CD4-positive, CD25-positive, alpha-beta regulatory T cell (primary cell): Measurements from ENCODE around the gene FTSJ1. TPM values are rescaled to one million over a fixed set of nuclear protein-coding genes. Genes with fewer than 3 reads are reported as not detected.

ENCODE experiments used
- ATAC-seq, 2 donors: fragments of 150-1000 bp; cut with Tn5 transposase; one replicate each; pipeline ENCODE4 v1.10.0; 2021; ENCODE audit warnings: low read depth in 2 of 2, moderate number of reproducible peaks in 2 of 2, moderate library complexity in 1 of 2
- DNase-seq, 3 donors: peaks; one replicate each; pipeline versions ENCODE4 v3.0.0 to v3.0.0-alpha.2; 2012 to 2022; ENCODE audit warnings: mixed read lengths in 1 of 3
- H3K27ac ChIP-seq: one replicate; pipeline ENCODE4 v1.7.0; 2013; ENCODE audit warnings: mild to moderate bottlenecking, low read length; ENCODE audit not compliant: insufficient read depth, poor library complexity, severe bottlenecking
- H3K27me3 ChIP-seq: one replicate; pipeline ENCODE4 v1.7.0; 2013; ENCODE audit warnings: low read length; ENCODE audit not compliant: control insufficient read depth, insufficient read depth
- H3K36me3 ChIP-seq: one replicate; pipeline ENCODE4 v1.7.0; 2013; ENCODE audit warnings: mild to moderate bottlenecking, low read length, moderate library complexity; ENCODE audit not compliant: control insufficient read depth, insufficient read depth
- H3K4me1 ChIP-seq: 2 replicates; pipeline ENCODE4 v1.7.0; 2013; ENCODE audit warnings: mild to moderate bottlenecking, low read length; ENCODE audit not compliant: insufficient read depth, control insufficient read depth, poor library complexity, severe bottlenecking
- H3K4me3 ChIP-seq: one replicate; pipeline ENCODE4 v1.7.0; 2013; ENCODE audit warnings: low read depth, mild to moderate bottlenecking, low read length, moderate library complexity
- H3K9me3 ChIP-seq, 2 experiments: 1 replicate in 1 of 2; 2 replicates in 1 of 2; pipeline ENCODE4 v1.7.0; 2013; ENCODE audit warnings: low read length in 2 of 2, mild to moderate bottlenecking in 1 of 2, moderate library complexity in 1 of 2; ENCODE audit not compliant: control insufficient read depth in 2 of 2
- H3K27ac Mint-ChIP-seq, 3 donors: one replicate each; pipeline ENCODE4 v1.8.0; 2020 to 2022; ENCODE audit warnings: mild to moderate bottlenecking in 3 of 3, mixed read lengths in 3 of 3, moderate library complexity in 2 of 3
- H3K27me3 Mint-ChIP-seq: one replicate; pipeline ENCODE4 v1.8.0; 2022; ENCODE audit warnings: mild to moderate bottlenecking, mixed read lengths
- H3K36me3 Mint-ChIP-seq: one replicate; pipeline ENCODE4 v1.8.0; 2020; ENCODE audit warnings: mixed read lengths
- H3K4me1 Mint-ChIP-seq, 4 donors: one replicate each; pipeline ENCODE4 v1.8.0; 2020 to 2022; ENCODE audit warnings: mixed read lengths in 4 of 4, mild to moderate bottlenecking in 1 of 4
- H3K4me3 Mint-ChIP-seq, 4 donors: one replicate each; pipeline ENCODE4 v1.8.0; 2020 to 2022; ENCODE audit warnings: mild to moderate bottlenecking in 4 of 4, mixed read lengths in 4 of 4, moderate library complexity in 3 of 4
- H3K9me3 Mint-ChIP-seq, 7 donors: one replicate each; pipeline ENCODE4 v1.8.0; 2020 to 2022; ENCODE audit warnings: mixed read lengths in 7 of 7, mild to moderate bottlenecking in 3 of 7, moderate library complexity in 2 of 7
- polyA plus RNA-seq, 4 donors: library from polyadenylated mRNA; unstranded; fragments of 300-500 nt; fragmentation: Illumina TruSeq; gene quantifications; one replicate each; pipeline ENCODE4 v1.2.3, GENCODE V29; 2021
- total RNA-seq: library from RNA; stranded (reverse); gene quantifications from one replicate; pipeline ENCODE4 v1.2.3, GENCODE V29; 2022

FTSJ1 gene
- total and polyA plus RNA-seq, 5 donors from 2014 or later, result 57.9 to 73.1 (median 64.5) TPM

GRCh38 chrX:48471504-48471903 is 4.5 kb upstream of the FTSJ1 start:
- DNase-seq, result no peak
- Histone ChIP-seq H3K27me3 (no peaks in the 10 kb centered on the region), H3K36me3 (no peaks in the 10 kb centered on the region), H3K27ac (no peak overlapping the region), H3K4me3 (no peak overlapping the region), H3K4me1 (peaks cover 29% of the 10 kb centered on the region), H3K9me3 (no peaks in the 10 kb centered on the region)
- no peak for ATAC-seq
- no peak overlapping the region for H3K27ac Mint-ChIP-seq
- no peaks in the 10 kb centered on the region for H3K36me3 Mint-ChIP-seq
- H3K9me3 Mint-ChIP-seq, result no peaks in the 10 kb centered on the region
- H3K4me1 Mint-ChIP-seq, result peaks cover 5 to 34% (median 14%) of the 10 kb centered on the region in 4 donors
- no peaks in the 10 kb centered on the region for H3K27me3 Mint-ChIP-seq
- peak overlapping the region in 2 of 4 donors; percentile 63 to 79 for H3K4me3 Mint-ChIP-seq

- H3K36me3 Mint-ChIP-seq, result no peaks in the 10 kb centered on the region
- no peaks in the 10 kb centered on the region for H3K9me3 Mint-ChIP-seq
- H3K27ac Mint-ChIP-seq, result no peak overlapping the region
- ATAC-seq, result no peak
- Histone ChIP-seq H3K27ac (no peak overlapping the region), H3K9me3 (no peaks in the 10 kb centered on the region), H3K4me3 (no peak overlapping the region), H3K27me3 (no peaks in the 10 kb centered on the region), H3K4me1 (peaks cover 32% of the 10 kb centered on the region), H3K36me3 (no peaks in the 10 kb centered on the region)
- peaks cover 5 to 35% (median 18%) of the 10 kb centered on the region in 4 donors for H3K4me1 Mint-ChIP-seq
- H3K4me3 Mint-ChIP-seq, result peak overlapping the region in 1 of 4 donors; percentile 50
- H3K27me3 Mint-ChIP-seq, result no peaks in the 10 kb centered on the region
- no peak for DNase-seq
These were observed 3.8 kb upstream of the FTSJ1 start for GRCh38 chrX:48472225-48472624.

GRCh38 chrX:48472851-48473703 is 2.9 kb upstream of the FTSJ1 start:
- H3K27ac Mint-ChIP-seq, result no peak overlapping the region
- H3K4me3 ChIP-seq, result no peak overlapping the region
- peak overlapping the region in 2 of 4 donors; percentile 21 to 50 for H3K4me3 Mint-ChIP-seq
- no peaks in the 10 kb centered on the region for H3K36me3 Mint-ChIP-seq
- H3K27me3 Mint-ChIP-seq, result no peaks in the 10 kb centered on the region
- peaks cover 5 to 35% (median 22%) of the 10 kb centered on the region in 4 donors for H3K4me1 Mint-ChIP-seq
- no peak for ATAC-seq
- H3K9me3 ChIP-seq, result no peaks in the 10 kb centered on the region
- peaks cover 28% of the 10 kb centered on the region for H3K4me1 ChIP-seq
- H3K27me3 ChIP-seq, result no peaks in the 10 kb centered on the region
- no peaks in the 10 kb centered on the region for H3K36me3 ChIP-seq
- no peak for DNase-seq
- H3K27ac ChIP-seq, result no peak overlapping the region
- no peaks in the 10 kb centered on the region for H3K9me3 Mint-ChIP-seq

DNA sequence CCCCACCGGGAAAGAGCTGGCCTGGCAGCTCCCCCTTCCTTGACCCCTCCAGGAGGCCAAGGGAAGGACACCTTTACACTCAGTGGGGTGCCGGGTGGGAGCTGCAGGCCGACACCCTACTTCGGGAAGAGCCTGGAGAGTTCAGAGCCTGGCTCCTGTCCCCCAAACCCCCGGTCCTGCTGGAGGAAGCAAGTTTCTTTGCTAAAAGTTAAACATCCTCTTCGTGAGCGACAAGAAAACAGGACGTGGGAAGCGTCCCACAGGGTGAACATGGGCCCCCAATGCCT is 2.4 kb upstream of the FTSJ1 start:
- no peaks in the 10 kb centered on the region for H3K27me3 ChIP-seq
- peaks cover 24% of the 10 kb centered on the region for H3K4me1 ChIP-seq
- Mint-ChIP-seq H3K36me3 (no peaks in the 10 kb centered on the region), H3K9me3 (no peaks in the 10 kb centered on the region), H3K4me1 (peaks cover 5 to 36% (median 22%) of the 10 kb centered on the region in 4 donors), H3K27ac (no peak overlapping the region), H3K27me3 (no peaks in the 10 kb centered on the region), H3K4me3 (peak overlapping the region in 2 of 4 donors; percentile 21 to 50)
- no peaks in the 10 kb centered on the region for H3K9me3 ChIP-seq
- H3K36me3 ChIP-seq, result no peaks in the 10 kb centered on the region
- DNase-seq (no peak), ATAC-seq (no peak)
- no peak overlapping the region for H3K4me3 ChIP-seq
- no peak overlapping the region for H3K27ac ChIP-seq

DNA sequence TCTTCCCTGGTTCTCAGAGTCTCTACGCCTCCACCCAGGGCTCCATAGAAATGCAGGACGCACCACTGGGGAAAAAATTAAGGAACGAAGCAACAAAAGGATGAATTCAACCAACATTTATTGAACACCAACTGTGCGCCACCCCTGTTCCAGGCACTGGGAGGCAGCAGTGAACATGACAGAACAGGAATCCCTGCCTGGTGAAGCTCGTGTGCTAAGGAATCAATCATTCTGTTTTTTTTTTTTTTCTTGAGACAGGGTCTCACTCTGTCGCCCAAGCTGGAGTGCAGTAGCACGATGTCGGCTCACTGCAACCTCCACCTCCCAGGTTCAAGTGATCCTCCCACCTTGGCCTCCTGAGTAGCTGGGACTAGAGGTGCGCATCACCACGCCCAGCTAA is 1.9 kb upstream of the FTSJ1 start:
- Mint-ChIP-seq H3K4me3 (no peak overlapping the region), H3K9me3 (no peaks in the 10 kb centered on the region), H3K4me1 (peaks cover 5 to 38% (median 22%) of the 10 kb centered on the region in 4 donors), H3K36me3 (peaks cover 1% of the 10 kb centered on the region), H3K27ac (peak overlapping the region in 1 of 3 donors; percentile 44), H3K27me3 (no peaks in the 10 kb centered on the region)
- ATAC-seq (no peak), DNase-seq (peak in 1 of 3 donors; percentile 47)
- no peaks in the 10 kb centered on the region for H3K36me3 ChIP-seq
- H3K27me3 ChIP-seq, result no peaks in the 10 kb centered on the region
- H3K4me3 ChIP-seq, result no peak overlapping the region
- H3K9me3 ChIP-seq, result no peaks in the 10 kb centered on the region
- H3K27ac ChIP-seq, result no peak overlapping the region
- H3K4me1 ChIP-seq, result peaks cover 22% of the 10 kb centered on the region

DNA sequence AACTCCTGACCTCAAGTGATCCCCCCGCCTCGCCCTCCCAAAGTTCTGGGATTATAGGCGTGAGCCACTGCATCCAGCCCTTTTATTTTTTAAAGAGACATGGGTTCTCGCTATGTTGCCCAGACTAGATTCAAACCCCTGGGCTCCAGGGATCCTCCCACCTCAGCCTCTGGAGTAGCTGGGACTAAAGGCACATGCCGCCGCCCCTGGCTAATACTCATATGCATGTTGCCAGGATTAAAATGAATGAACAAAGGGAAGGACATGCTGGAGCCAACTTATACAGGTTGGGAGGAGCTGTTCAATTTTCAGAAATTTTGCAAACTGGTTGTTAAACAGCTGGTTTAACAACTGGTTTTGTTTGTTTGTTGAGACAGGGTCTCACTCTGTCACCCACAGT is 1.4 kb upstream of the FTSJ1 start:
- H3K27me3 Mint-ChIP-seq, result no peaks in the 10 kb centered on the region
- H3K4me1 ChIP-seq, result peaks cover 19% of the 10 kb centered on the region
- H3K27ac ChIP-seq, result no peak overlapping the region
- ATAC-seq (no peak), DNase-seq (no peak)
- H3K27ac Mint-ChIP-seq, result no peak overlapping the region
- H3K4me3 Mint-ChIP-seq, result peak overlapping the region in 1 of 4 donors; percentile 41
- peaks cover 4% of the 10 kb centered on the region for H3K36me3 Mint-ChIP-seq
- peaks cover 5 to 34% (median 18%) of the 10 kb centered on the region in 4 donors for H3K4me1 Mint-ChIP-seq
- no peak overlapping the region for H3K4me3 ChIP-seq
- H3K9me3 Mint-ChIP-seq, result no peaks in the 10 kb centered on the region
- H3K36me3 ChIP-seq, result no peaks in the 10 kb centered on the region
- H3K27me3 ChIP-seq, result no peaks in the 10 kb centered on the region
- H3K9me3 ChIP-seq, result no peaks in the 10 kb centered on the region

GRCh38 chrX:48475296-48475695 is 703 bp upstream of the FTSJ1 start:
- Mint-ChIP-seq H3K27ac (peak overlapping the region; percentile 95 to 96 (median 95)), H3K27me3 (no peaks in the 10 kb centered on the region), H3K36me3 (peaks cover 5% of the 10 kb centered on the region), H3K9me3 (no peaks in the 10 kb centered on the region), H3K4me1 (peaks cover 5 to 31% (median 16%) of the 10 kb centered on the region in 4 donors), H3K4me3 (peak overlapping the region; percentile 83 to 91 (median 90))
- peak overlapping the region; percentile 80 for H3K27ac ChIP-seq
- no peaks in the 10 kb centered on the region for H3K36me3 ChIP-seq
- ATAC-seq (no peak), DNase-seq (peak in 1 of 3 donors; percentile 11)
- H3K9me3 ChIP-seq, result no peaks in the 10 kb centered on the region
- H3K4me1 ChIP-seq, result peaks cover 16% of the 10 kb centered on the region
- H3K27me3 ChIP-seq, result no peaks in the 10 kb centered on the region
- peak overlapping the region; percentile 84 for H3K4me3 ChIP-seq

DNA sequence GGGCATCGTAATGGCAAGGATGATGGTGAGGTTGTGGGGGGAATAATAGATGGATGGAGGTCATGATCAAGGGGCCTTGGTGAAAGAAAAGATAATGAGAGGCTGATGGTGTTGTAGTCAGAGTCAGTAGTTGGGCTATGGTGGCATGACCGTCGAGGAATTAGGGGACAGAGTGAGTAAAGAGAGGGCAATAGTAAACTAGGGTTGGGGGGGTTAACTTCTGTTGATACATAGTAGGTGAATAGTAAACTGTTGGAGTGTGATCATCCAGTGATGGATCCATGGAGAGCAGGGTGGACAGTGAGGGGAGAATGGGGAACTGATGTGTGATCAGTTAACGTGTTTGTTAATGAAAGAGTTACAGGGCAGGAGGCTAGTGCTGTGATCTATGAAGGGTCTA is 920 bp downstream of the FTSJ1 start:
- peaks cover 8% of the 10 kb centered on the region for H3K36me3 ChIP-seq
- H3K9me3 Mint-ChIP-seq, result no peaks in the 10 kb centered on the region
- H3K27me3 ChIP-seq, result no peaks in the 10 kb centered on the region
- H3K36me3 Mint-ChIP-seq, result peaks cover 7% of the 10 kb centered on the region
- DNase-seq, result no peak
- H3K4me3 ChIP-seq, result peak overlapping the region; percentile 69
- H3K4me3 Mint-ChIP-seq, result peak overlapping the region; percentile 83 to 91 (median 90)
- no peaks in the 10 kb centered on the region for H3K9me3 ChIP-seq
- peak overlapping the region; percentile 95 to 96 (median 95) for H3K27ac Mint-ChIP-seq
- peaks cover 0 to 31% (median 17%) of the 10 kb centered on the region in 4 donors for H3K4me1 Mint-ChIP-seq
- H3K4me1 ChIP-seq, result peaks cover 16% of the 10 kb centered on the region
- H3K27ac ChIP-seq, result peak overlapping the region; percentile 80
- ATAC-seq, result no peak
- no peaks in the 10 kb centered on the region for H3K27me3 Mint-ChIP-seq
